Breast epithelium (tissue), 3 donors: Measurements from ENCODE around the gene TMEM198.

ENCODE experiments used
- POLR2A ChIP-seq: fragments of 450-650 bp; IDR thresholded peaks from one replicate; pipeline ENCODE4 v1.6.1; 2016; ENCODE audit warnings: antibody characterized with exemption, mild to moderate bottlenecking, moderate library complexity
- TF ChIP-seq, protein P1 (sequence below), 3 donors: fragments of 450-650 bp; IDR thresholded peaks; one replicate each; pipeline ENCODE4 v1.5.1; 2016 to 2017; ENCODE audit warnings: antibody characterized with exemption in 3 of 3, mild to moderate bottlenecking in 3 of 3, moderate library complexity in 3 of 3

DNA sequence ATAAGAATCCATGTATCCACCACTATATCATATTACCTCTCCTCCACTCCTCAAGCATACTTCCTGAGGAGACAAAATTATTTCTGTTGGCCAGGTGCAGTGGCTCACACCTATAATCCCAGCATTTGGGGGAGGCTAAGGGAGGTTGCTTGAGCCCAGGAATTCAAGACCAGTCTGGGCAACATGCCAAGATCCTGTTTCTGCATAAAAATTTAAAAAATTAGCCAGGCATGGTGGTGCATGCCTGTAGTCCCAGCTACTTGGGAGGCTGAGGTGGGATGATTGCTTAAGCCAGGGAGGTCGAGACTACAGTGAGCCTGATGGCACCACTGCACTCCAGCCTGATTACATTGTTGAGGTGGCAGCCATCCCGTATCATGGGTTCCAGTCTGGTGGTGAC lies 37.5 kb downstream of the TMEM198 start:
- no peak for TF ChIP-seq POLR2A
- TF ChIP-seq, protein P1, sequence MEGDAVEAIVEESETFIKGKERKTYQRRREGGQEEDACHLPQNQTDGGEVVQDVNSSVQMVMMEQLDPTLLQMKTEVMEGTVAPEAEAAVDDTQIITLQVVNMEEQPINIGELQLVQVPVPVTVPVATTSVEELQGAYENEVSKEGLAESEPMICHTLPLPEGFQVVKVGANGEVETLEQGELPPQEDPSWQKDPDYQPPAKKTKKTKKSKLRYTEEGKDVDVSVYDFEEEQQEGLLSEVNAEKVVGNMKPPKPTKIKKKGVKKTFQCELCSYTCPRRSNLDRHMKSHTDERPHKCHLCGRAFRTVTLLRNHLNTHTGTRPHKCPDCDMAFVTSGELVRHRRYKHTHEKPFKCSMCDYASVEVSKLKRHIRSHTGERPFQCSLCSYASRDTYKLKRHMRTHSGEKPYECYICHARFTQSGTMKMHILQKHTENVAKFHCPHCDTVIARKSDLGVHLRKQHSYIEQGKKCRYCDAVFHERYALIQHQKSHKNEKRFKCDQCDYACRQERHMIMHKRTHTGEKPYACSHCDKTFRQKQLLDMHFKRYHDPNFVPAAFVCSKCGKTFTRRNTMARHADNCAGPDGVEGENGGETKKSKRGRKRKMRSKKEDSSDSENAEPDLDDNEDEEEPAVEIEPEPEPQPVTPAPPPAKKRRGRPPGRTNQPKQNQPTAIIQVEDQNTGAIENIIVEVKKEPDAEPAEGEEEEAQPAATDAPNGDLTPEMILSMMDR (IDR thresholded peaks at IDR 0.05), result no peak
